HG03095 (cell line): Measurements from ENCODE around the gene IL22RA2.

ENCODE experiments used
- ATAC-seq: cut with Tn5 transposase; IDR thresholded peaks from one replicate; pipeline ENCODE4 v1.9.1; 2021; ENCODE audit warnings: moderate library complexity; ENCODE audit not compliant: unreplicated experiment

Gene IL22RA2

GRCh38 chr6:137197684-137198645, 24.5 kb upstream of the IL22RA2 start:
- no peak for ATAC-seq

DNA sequence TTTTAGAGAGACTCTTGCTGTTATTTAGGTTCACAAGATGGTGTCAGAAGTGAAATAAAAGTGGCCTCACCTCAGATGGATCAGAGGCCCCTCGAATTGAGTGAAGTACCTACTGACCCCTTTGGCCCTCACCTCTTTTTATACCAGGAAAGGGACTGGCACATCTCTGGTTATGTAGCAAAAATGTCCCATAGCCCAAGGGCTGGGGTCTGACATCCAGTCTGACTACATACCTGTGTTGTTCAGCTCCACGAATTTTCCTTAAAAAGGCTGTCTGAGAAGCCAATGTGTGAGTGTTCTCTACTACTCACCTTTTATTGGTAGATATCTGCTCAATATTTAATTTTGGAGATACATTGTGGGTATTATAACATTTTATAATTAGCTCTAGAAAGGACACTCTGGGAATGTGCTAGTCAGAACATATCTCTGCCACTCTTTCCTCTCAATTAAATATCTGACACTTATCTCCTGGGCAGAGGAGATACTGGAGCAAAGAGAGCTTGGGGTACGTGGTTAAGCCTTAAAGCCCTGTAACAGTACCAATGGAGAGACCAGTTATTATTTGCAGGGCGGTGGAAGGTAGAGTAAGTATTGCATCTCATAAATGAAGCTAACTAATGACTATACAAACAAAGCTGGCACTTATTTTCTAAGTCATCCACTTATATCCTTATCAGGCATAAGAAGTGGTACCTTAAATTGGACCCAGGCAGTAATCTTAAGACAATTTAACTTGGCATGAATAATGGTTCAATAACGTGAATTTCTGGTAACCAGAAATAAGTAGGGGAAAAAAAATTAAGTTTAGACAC, 20.0 kb upstream of the IL22RA2 start:
- ATAC-seq: no peak

DNA sequence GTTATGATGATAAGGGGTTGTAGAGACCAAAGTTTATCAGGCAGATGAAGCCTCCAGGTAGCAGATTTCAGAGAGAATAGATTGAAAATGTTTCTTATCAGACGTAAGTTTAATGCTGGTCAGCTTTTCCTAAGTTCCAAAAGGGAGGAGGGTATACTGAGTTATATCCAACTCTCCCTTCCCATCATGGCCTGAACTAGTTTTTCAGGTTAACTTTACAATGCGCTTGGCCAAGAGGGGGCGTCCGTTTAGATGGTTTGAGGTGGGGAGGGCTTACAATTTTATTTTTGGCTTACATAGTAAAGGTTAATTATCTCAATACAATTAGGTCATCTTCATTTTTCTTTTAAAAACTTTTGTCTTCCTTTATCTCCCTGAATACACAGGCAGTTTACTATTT, 19.4 kb upstream of the IL22RA2 start:
- no peak for ATAC-seq

- ATAC-seq: no peak
These were observed 18.2 kb upstream of the IL22RA2 start for GRCh38 chr6:137191670-137192069.

DNA sequence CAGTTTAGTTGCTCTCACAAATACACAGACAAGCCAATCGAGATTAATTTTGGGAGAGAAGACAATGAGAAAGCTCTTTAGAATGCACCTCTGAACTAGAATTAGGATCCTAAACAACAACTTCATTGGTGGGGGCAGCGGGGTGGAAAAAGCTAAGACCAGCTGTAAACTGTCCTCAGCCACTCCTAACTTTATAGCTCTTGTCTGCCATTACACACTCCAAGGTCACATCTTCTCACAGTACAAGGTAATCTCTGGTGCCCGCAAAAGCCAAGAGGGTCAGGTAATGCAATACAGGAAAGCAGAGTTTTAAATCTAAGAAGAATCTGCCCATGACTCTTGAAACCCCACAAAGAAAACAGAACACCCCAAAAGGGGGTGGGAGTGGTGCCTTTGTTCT, 17.8 kb upstream of the IL22RA2 start:
- ATAC-seq: no peak

DNA sequence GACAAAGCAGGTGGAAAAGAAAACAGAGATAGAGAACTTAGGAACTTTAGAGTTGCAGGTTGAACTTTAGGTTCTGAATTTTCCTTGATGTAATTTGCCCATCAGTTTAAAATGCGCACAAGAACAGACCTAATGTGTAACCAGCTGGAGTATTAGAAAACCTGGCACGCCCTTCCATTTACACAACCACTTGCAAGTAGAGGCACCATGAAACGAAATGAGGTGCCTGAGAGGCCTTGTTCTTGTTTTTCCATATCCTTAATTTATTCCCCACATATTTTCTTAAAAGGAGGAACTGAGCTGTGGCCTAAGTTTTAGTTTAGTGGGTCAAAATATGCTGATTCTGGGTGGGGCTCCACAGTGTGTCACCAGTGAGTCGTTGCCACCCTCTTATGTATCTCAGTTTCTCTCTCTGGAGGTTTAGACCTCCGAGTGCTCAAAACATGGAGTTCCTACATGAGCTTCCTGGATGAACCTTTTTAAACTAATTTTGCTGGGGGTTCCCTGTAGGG, 17.2 kb upstream of the IL22RA2 start:
- ATAC-seq: no peak

- ATAC-seq: no peak
These were observed 15.4 kb upstream of the IL22RA2 start for GRCh38 chr6:137188855-137189254.

GRCh38 chr6:137185290-137185689, 11.8 kb upstream of the IL22RA2 start:
- ATAC-seq: no peak

GRCh38 chr6:137182654-137183073, 9.2 kb upstream of the IL22RA2 start:
- ATAC-seq: no peak

GRCh38 chr6:137181891-137182653, 8.6 kb upstream of the IL22RA2 start:
- no peak for ATAC-seq

DNA sequence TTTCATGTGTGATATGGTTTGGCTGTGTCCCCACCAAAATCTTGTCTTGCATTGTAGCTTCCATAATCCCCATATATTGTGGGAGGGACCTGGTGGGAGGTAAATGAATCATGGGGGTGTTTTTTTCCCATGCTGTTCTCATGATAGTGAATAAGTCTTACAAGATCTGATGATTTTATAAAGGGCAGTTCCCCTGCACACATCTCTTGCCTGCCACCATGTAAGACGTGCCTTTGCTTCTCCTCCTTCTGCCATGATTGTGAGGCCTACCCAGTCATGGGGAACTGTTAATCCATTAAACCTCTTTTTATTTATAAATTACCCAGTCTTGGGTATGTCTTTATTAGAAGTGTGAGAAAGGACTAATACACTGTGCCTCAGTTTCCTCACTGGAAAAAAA, 4.2 kb upstream of the IL22RA2 start:
- ATAC-seq: no peak

GRCh38 chr6:137176729-137177128, 3.3 kb upstream of the IL22RA2 start:
- ATAC-seq: no peak

GRCh38 chr6:137175868-137176245, 2.4 kb upstream of the IL22RA2 start:
- no peak for ATAC-seq

DNA sequence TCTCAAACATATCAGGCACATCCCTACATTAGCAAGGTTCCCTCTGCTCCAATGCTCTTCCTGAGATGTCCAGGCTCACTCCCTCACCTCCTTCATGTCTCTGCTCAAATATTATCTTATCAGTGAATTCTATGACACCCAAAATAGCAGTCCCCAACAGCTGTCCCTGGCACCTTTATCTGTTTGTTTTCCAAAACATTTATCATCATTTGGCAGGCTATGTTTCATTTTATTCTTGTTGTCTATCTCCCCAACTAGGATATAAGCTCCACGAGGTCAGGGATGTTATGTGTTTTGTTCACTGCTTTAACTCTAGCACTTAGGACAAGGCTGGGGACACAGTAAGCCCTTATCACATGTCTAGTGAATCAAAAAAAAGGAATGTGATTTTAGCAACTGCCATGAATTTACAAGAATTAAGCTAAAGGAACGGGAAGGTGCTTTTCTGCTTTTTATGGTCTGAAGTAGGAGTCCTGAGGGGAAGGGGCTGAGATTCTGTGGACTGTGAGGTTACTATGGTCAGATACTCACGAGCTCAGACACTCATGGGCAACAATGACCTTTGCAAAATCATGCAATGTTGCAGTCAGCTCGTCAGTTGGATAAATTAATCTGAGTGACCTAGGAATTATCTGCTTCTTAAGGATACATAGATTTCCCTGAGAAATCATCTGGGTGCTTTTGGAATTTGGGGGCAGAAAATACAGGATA, 1.9 kb upstream of the IL22RA2 start:
- ATAC-seq: no peak

- no peak for ATAC-seq
These were observed 561 bp downstream of the IL22RA2 start for GRCh38 chr6:137172734-137173431.

DNA sequence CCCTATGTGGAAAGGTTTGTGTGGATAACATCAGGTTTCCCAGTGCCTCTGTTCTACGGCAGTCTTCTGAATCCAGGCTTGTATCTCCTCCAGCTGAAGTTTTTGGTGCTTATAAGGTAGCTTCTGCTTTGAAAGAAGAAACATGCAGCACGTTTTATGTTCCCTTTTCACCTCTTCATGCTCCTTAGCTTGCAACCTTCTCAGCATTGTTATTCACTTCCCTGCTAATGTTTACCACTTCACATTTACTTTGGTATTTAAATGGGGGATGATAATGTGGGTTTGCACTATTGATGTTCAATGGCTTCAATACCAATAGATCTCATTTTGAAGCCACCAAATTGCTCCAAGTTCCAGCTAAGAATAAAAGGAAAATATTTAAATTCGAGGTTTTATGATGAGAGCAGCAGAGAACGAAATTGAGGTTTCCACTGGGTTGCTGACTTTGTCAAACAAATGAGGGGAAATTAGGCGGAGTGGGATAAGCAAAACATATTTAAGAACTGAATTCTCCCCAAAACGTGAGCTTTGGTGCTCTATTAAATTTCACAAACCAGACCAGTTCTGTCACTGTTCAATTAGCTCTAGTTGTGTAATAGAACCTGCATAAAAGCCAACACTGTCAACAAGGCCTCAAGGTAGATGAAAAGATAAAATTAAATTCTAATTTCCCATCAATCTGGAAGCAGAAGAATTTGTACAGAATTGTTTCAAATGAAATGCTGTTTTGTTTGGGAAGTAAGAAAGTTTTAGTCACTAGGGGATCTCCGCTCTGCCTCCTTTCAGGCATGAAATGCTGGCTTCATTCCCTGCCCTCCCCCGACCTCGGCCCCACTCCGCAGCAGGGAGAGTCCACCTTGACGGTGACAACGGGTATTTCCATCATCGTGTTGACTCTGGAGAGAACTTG, 1.4 kb downstream of the IL22RA2 start:
- ATAC-seq: no peak

DNA sequence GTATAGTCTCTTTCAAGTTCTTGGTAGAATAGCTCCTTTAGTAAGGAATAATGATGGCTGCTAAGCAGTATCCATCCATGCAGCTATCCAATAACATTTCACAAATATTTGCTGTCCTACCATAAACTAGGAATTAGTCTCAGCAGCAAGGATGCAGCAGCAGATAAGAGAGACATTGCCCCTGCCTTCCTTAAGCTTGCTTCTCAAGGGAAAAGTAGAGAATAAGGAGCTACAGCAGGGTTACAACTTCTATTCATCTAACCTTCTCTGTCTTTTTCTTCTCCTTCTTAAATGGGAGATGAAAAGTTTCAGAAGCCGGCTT, 2.4 kb downstream of the IL22RA2 start:
- ATAC-seq: no peak

GRCh38 chr6:137170266-137171052, 3.0 kb downstream of the IL22RA2 start:
- ATAC-seq: no peak
